CD4-positive, alpha-beta memory T cell (primary cell): ENCODE measurements around the gene NCOR2. TPM values are rescaled to one million over a fixed set of nuclear protein-coding genes. Genes with fewer than 3 reads are reported as not detected.
A peak's percentile ranks its signal among the peaks of the same experiment; 100 is the strongest.

Experiments
- CTCF ChIA-PET: fragments of 350-600 bp; sonication (Branson Sonifier 250); formaldehyde crosslinking; loops from one replicate; lab custom pipeline; 2021; ENCODE audit warnings: inconsistent platforms; ENCODE audit not compliant: partially characterized antibody; lab: Charles Lee
- POLR2A ChIA-PET: fragments of 350-600 bp; sonication (Branson Sonifier 250); formaldehyde crosslinking; loops from one replicate; lab custom pipeline; 2021; ENCODE audit not compliant: partially characterized antibody; lab: Charles Lee
- DNase-seq, 5 donors: peaks; one replicate each; pipeline versions ENCODE4 v3.0.0 to v3.0.0-alpha.2; 2020 to 2022; ENCODE audit warnings: mixed read lengths in 1 of 5
- H3K27ac ChIP-seq: one replicate; pipeline ENCODE4 v1.7.0; 2013; ENCODE audit warnings: low read depth, low read length
- H3K27me3 ChIP-seq: 2 replicates; pipeline ENCODE4 v1.7.0; 2013; ENCODE audit warnings: mild to moderate bottlenecking, low read length, moderate library complexity; ENCODE audit not compliant: insufficient read depth
- H3K36me3 ChIP-seq: 2 replicates; pipeline ENCODE4 v1.7.0; 2013; ENCODE audit warnings: mild to moderate bottlenecking, low read length, moderate library complexity; ENCODE audit not compliant: insufficient read depth
- H3K4me1 ChIP-seq: 2 replicates; pipeline ENCODE4 v1.7.0; 2013; ENCODE audit warnings: mild to moderate bottlenecking, low read length, moderate library complexity; ENCODE audit not compliant: insufficient read depth
- H3K4me3 ChIP-seq, 2 donors: one replicate each; pipeline ENCODE4 v1.7.0; 2013; ENCODE audit warnings: low read length in 2 of 2, mild to moderate bottlenecking in 1 of 2
- H3K9me3 ChIP-seq, 2 donors: one replicate each; pipeline ENCODE4 v1.7.0; 2013; ENCODE audit warnings: low read length in 2 of 2, control low read depth in 1 of 2; ENCODE audit not compliant: control insufficient read depth in 1 of 2
- H3K27ac Mint-ChIP-seq, 7 donors: one replicate each; pipeline ENCODE4 v1.8.0; 2020 to 2021; ENCODE audit warnings: mixed read lengths in 7 of 7, mild to moderate bottlenecking in 6 of 7, inconsistent platforms in 3 of 7, moderate library complexity in 3 of 7
- H3K27me3 Mint-ChIP-seq, 2 donors: one replicate each; pipeline ENCODE4 v1.8.0; 2020 to 2021; ENCODE audit warnings: mixed read lengths in 2 of 2
- H3K36me3 Mint-ChIP-seq, 2 donors: one replicate each; pipeline ENCODE4 v1.8.0; 2020 to 2021; ENCODE audit warnings: mixed read lengths in 2 of 2, inconsistent platforms in 1 of 2, mild to moderate bottlenecking in 1 of 2
- H3K4me1 Mint-ChIP-seq, 4 donors: one replicate each; pipeline ENCODE4 v1.8.0; 2020 to 2021; ENCODE audit warnings: mixed read lengths in 4 of 4, mild to moderate bottlenecking in 1 of 4
- H3K4me3 Mint-ChIP-seq, 8 donors: one replicate each; pipeline ENCODE4 v1.8.0; 2020 to 2021; ENCODE audit warnings: mixed read lengths in 8 of 8, mild to moderate bottlenecking in 7 of 8, moderate library complexity in 6 of 8, inconsistent platforms in 3 of 8
- H3K9me3 Mint-ChIP-seq, 8 donors: one replicate each; pipeline ENCODE4 v1.8.0; 2020 to 2021; ENCODE audit warnings: mixed read lengths in 8 of 8, mild to moderate bottlenecking in 5 of 8, inconsistent platforms in 3 of 8, moderate library complexity in 1 of 8
- intact Hi-C: fragments of 100-400 bp; cut with micrococcal nuclease; formaldehyde crosslinking; loops from one replicate; pipeline ENCODE4 v1.15.1; 2023
- polyA plus RNA-seq, 2 donors: library from polyadenylated mRNA; unstranded; fragments of 300-500 nt; fragmentation: Illumina TruSeq; gene quantifications; one replicate each; pipeline ENCODE4 v1.2.3, GENCODE V29; 2021
- total RNA-seq, 2 experiments: library from RNA; stranded (reverse); gene quantifications; one replicate each; pipeline ENCODE4 v1.2.3, GENCODE V29; 2021

Gene NCOR2
- total and polyA plus RNA-seq, 4 experiments from 2014 or later, result 0.37 to 105 (median 54.5) TPM

GRCh38 chr12:124563401-124563800 is 4.0 kb downstream of the NCOR2 start:
- H3K27me3 ChIP-seq, result no peaks in the 10 kb centered on the region
- H3K4me1 ChIP-seq, result peaks cover 42% of the 10 kb centered on the region
- POLR2A ChIA-PET, result no interaction called here
- intact Hi-C loops, result loop anchor here (10.0 kb wide), 1 partner anchor 151 kb away; no protein-coding TSS in a partner anchor
- H3K9me3 Mint-ChIP-seq, result peaks cover 0 to 2% (median 0%) of the 10 kb centered on the region in 8 donors
- H3K27me3 Mint-ChIP-seq, result no peaks in the 10 kb centered on the region
- no peaks in the 10 kb centered on the region for H3K9me3 ChIP-seq
- H3K36me3 Mint-ChIP-seq, result peaks cover 0 to 2% of the 10 kb centered on the region in 2 donors
- H3K27ac ChIP-seq, result no peak overlapping the region
- no peak overlapping the region for H3K4me3 ChIP-seq
- peak overlapping the region in 2 of 7 donors; percentile 38 to 57 for H3K27ac Mint-ChIP-seq
- DNase-seq, result no peak
- peaks cover 17 to 61% (median 42%) of the 10 kb centered on the region in 4 donors for H3K4me1 Mint-ChIP-seq
- CTCF ChIA-PET, result no interaction called here
- H3K4me3 Mint-ChIP-seq, result peak overlapping the region in 3 of 8 donors; percentile 31 to 59 (median 48)
- H3K36me3 ChIP-seq, result peaks cover 2% of the 10 kb centered on the region

- intact Hi-C loops, result loop anchor here (10.0 kb wide), 1 partner anchor 152 kb away; no protein-coding TSS in a partner anchor
- Mint-ChIP-seq H3K36me3 (peaks cover 0 to 2% of the 10 kb centered on the region in 2 donors), H3K9me3 (peaks cover 0 to 2% (median 0%) of the 10 kb centered on the region in 8 donors), H3K4me1 (peaks cover 16 to 57% (median 40%) of the 10 kb centered on the region in 4 donors), H3K27me3 (no peaks in the 10 kb centered on the region), H3K27ac (no peak overlapping the region), H3K4me3 (no peak overlapping the region)
- Histone ChIP-seq H3K9me3 (no peaks in the 10 kb centered on the region), H3K27ac (no peak overlapping the region), H3K27me3 (no peaks in the 10 kb centered on the region), H3K4me1 (peaks cover 38% of the 10 kb centered on the region), H3K36me3 (peaks cover 2% of the 10 kb centered on the region), H3K4me3 (no peak overlapping the region)
- ChIA-PET CTCF (no interaction called here), POLR2A (no interaction called here)
- DNase-seq, result no peak
Observed at GRCh38 chr12:124562796-124563181, 4.6 kb downstream of the NCOR2 start.

GRCh38 chr12:124562018-124562795 is 5.2 kb downstream of the NCOR2 start:
- Histone ChIP-seq H3K27ac (no peak overlapping the region), H3K27me3 (no peaks in the 10 kb centered on the region), H3K36me3 (peaks cover 2% of the 10 kb centered on the region), H3K4me1 (peaks cover 43% of the 10 kb centered on the region), H3K9me3 (no peaks in the 10 kb centered on the region), H3K4me3 (no peak overlapping the region)
- intact Hi-C loops, result loop anchor here (10.0 kb wide), 1 partner anchor 153 kb away; no protein-coding TSS in a partner anchor
- DNase-seq, result no peak
- Mint-ChIP-seq H3K4me1 (peaks cover 18 to 59% (median 42%) of the 10 kb centered on the region in 4 donors), H3K4me3 (peak overlapping the region in 1 of 8 donors; percentile 17), H3K36me3 (peaks cover 0 to 2% of the 10 kb centered on the region in 2 donors), H3K9me3 (peaks cover 0 to 2% (median 0%) of the 10 kb centered on the region in 8 donors), H3K27ac (no peak overlapping the region), H3K27me3 (no peaks in the 10 kb centered on the region)
- CTCF ChIA-PET, result no interaction called here
- POLR2A ChIA-PET, result no interaction called here

DNA sequence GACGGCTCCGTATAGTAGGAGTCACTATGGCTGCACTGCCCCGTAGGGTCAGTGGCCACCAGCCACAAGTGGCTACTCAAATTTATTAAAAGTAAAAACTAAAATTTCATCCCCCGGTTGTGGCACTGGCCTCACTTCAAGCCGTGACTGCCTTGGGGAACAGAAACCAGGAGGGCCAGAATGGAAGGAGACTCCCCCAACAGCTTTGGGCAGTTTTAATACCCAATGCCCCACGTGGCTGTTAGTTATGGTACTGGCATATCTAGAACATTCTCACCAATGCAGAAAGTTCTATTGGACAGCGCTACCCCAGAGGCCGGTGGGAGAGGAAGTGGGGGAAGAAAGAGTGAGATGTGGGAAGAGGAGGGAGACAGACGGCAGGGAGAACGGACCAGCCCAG is 6.2 kb downstream of the NCOR2 start:
- peaks cover 46% of the 10 kb centered on the region for H3K4me1 ChIP-seq
- intact Hi-C loops, result loop anchor here (10.0 kb wide), 1 partner anchor 154 kb away; no protein-coding TSS in a partner anchor
- H3K27me3 ChIP-seq, result no peaks in the 10 kb centered on the region
- DNase-seq, result no peak
- H3K4me3 ChIP-seq, result no peak overlapping the region
- no peaks in the 10 kb centered on the region for H3K9me3 ChIP-seq
- H3K36me3 Mint-ChIP-seq, result peaks cover 0 to 2% of the 10 kb centered on the region in 2 donors
- H3K36me3 ChIP-seq, result peaks cover 2% of the 10 kb centered on the region
- ChIA-PET POLR2A (no interaction called here), CTCF (no interaction called here)
- H3K9me3 Mint-ChIP-seq, result peaks cover 0 to 3% (median 0%) of the 10 kb centered on the region in 8 donors
- peak overlapping the region in 1 of 8 donors; percentile 9 for H3K4me3 Mint-ChIP-seq
- peaks cover 20 to 69% (median 48%) of the 10 kb centered on the region in 4 donors for H3K4me1 Mint-ChIP-seq
- H3K27ac ChIP-seq, result no peak overlapping the region
- no peaks in the 10 kb centered on the region for H3K27me3 Mint-ChIP-seq
- H3K27ac Mint-ChIP-seq, result peak overlapping the region in 1 of 7 donors; percentile 52

GRCh38 chr12:124560146-124560890 is 7.1 kb downstream of the NCOR2 start:
- ChIA-PET CTCF (no interaction called here), POLR2A (no interaction called here)
- Mint-ChIP-seq H3K27ac (peak overlapping the region in 1 of 7 donors; percentile 17), H3K36me3 (peaks cover 0 to 4% of the 10 kb centered on the region in 2 donors), H3K4me1 (peaks cover 22 to 71% (median 49%) of the 10 kb centered on the region in 4 donors), H3K27me3 (no peaks in the 10 kb centered on the region), H3K9me3 (peaks cover 0 to 3% (median 0%) of the 10 kb centered on the region in 8 donors), H3K4me3 (no peak overlapping the region)
- intact Hi-C loops, result loop anchor here (10.0 kb wide), 1 partner anchor 154 kb away; no protein-coding TSS in a partner anchor
- no peak overlapping the region for H3K4me3 ChIP-seq
- H3K27ac ChIP-seq, result no peak overlapping the region
- peaks cover 2% of the 10 kb centered on the region for H3K36me3 ChIP-seq
- H3K9me3 ChIP-seq, result no peaks in the 10 kb centered on the region
- H3K27me3 ChIP-seq, result no peaks in the 10 kb centered on the region
- peaks cover 45% of the 10 kb centered on the region for H3K4me1 ChIP-seq
- no peak for DNase-seq

GRCh38 chr12:124559182-124560017 is 8.0 kb downstream of the NCOR2 start:
- H3K9me3 Mint-ChIP-seq, result peaks cover 0 to 4% (median 0%) of the 10 kb centered on the region in 8 donors
- POLR2A ChIA-PET, result no interaction called here
- no peak overlapping the region for H3K4me3 Mint-ChIP-seq
- H3K27ac Mint-ChIP-seq, result no peak overlapping the region
- Histone ChIP-seq H3K27me3 (no peaks in the 10 kb centered on the region), H3K4me3 (no peak overlapping the region), H3K4me1 (peaks cover 45% of the 10 kb centered on the region), H3K27ac (no peak overlapping the region), H3K9me3 (no peaks in the 10 kb centered on the region), H3K36me3 (peaks cover 2% of the 10 kb centered on the region)
- CTCF ChIA-PET, result no interaction called here
- intact Hi-C loops, result loop anchor here (10.0 kb wide), 1 partner anchor 155 kb away; no protein-coding TSS in a partner anchor
- peaks cover 23 to 79% (median 54%) of the 10 kb centered on the region in 4 donors for H3K4me1 Mint-ChIP-seq
- H3K36me3 Mint-ChIP-seq, result peaks cover 0 to 4% of the 10 kb centered on the region in 2 donors
- no peaks in the 10 kb centered on the region for H3K27me3 Mint-ChIP-seq
- peak in 1 of 5 donors; percentile 5 for DNase-seq
